Renal pelvis (tissue), 4 donors: ENCODE results near the gene CYP26B1. TPM values are rescaled to one million over a fixed set of nuclear protein-coding genes. Genes with fewer than 3 reads are reported as not detected.

ENCODE experiments used
- DNase-seq: peaks from one replicate; pipeline ENCODE4 v3.0.0-alpha.2; 2013
- polyA plus RNA-seq, 3 donors: library from polyadenylated mRNA; unstranded; fragments of 120-200 nt; gene quantifications; one replicate each; pipeline ENCODE4 v1.2.1, GENCODE V29; 2013; ENCODE audit not compliant: insufficient read length in 3 of 3

CYP26B1 gene
- polyA plus RNA-seq, 3 donors: 11.2 to 16.9 (median 16.5) TPM

- no peak for DNase-seq
Observed at GRCh38 chr2:72157871-72158771, 10.5 kb upstream of the CYP26B1 start.

- no peak for DNase-seq
Observed at GRCh38 chr2:72156872-72157271, 9.2 kb upstream of the CYP26B1 start.

- no peak for DNase-seq
Observed at GRCh38 chr2:72155737-72156136, 8.1 kb upstream of the CYP26B1 start.

- DNase-seq: no peak
Observed at GRCh38 chr2:72155151-72155550, 7.5 kb upstream of the CYP26B1 start.

GRCh38 chr2:72154386-72154975 lies 6.8 kb upstream of the CYP26B1 start:
- no peak for DNase-seq

GRCh38 chr2:72153924-72154323 lies 6.3 kb upstream of the CYP26B1 start:
- no peak for DNase-seq

- no peak for DNase-seq
Observed at GRCh38 chr2:72153026-72153791, 5.5 kb upstream of the CYP26B1 start.

- no peak for DNase-seq
Observed at GRCh38 chr2:72150861-72151356, 3.2 kb upstream of the CYP26B1 start.

GRCh38 chr2:72150157-72150860 lies 2.6 kb upstream of the CYP26B1 start:
- peak; percentile 81 for DNase-seq

GRCh38 chr2:72149556-72150156 lies 2.0 kb upstream of the CYP26B1 start:
- no peak for DNase-seq

- DNase-seq: no peak
Observed at GRCh38 chr2:72148837-72149555, 1.3 kb upstream of the CYP26B1 start.

- DNase-seq: no peak
Observed at GRCh38 chr2:72148003-72148836, 558 bp upstream of the CYP26B1 start.

- DNase-seq: no peak
Observed at GRCh38 chr2:72146347-72147302, 1.0 kb downstream of the CYP26B1 start.

GRCh38 chr2:72145658-72146329 lies 1.9 kb downstream of the CYP26B1 start:
- no peak for DNase-seq

GRCh38 chr2:72145289-72145657 lies 2.4 kb downstream of the CYP26B1 start:
- no peak for DNase-seq

GRCh38 chr2:72144632-72145288 lies 2.9 kb downstream of the CYP26B1 start:
- no peak for DNase-seq

- no peak for DNase-seq
Observed at GRCh38 chr2:72144274-72144631, 3.4 kb downstream of the CYP26B1 start.
